ENCODE results near the gene THOC2.
"Not testable (repeated sequence)": the region's sequence is repeated elsewhere in the genome, so short reads cannot be mapped to it uniquely, and the experiment has no call there.

THOC2 gene

DNA sequence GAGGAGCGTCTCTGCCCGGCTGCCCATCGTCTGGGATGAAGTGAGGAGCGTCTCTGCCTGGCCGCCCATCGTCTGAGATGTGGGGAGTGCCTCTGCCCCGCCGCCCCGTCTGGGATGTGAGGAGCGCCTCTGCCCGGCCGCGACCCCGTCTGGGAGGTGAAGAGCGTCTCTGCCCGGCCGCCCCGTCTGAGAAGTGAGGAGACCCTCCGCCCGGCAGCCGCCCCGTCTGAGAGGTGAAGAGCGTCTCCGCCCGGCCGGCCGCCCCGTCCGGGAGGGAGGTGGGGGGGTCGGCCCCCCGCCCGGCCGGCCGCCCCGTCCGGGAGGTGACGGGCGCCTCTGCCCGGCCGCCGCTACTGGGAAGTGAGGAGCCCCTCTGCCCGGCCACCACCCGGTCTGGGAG, 1.2 kb upstream of the THOC2 start:
- not testable (repeated sequence) for DNase-seq (ENCODE audit: low spot score)

DNA sequence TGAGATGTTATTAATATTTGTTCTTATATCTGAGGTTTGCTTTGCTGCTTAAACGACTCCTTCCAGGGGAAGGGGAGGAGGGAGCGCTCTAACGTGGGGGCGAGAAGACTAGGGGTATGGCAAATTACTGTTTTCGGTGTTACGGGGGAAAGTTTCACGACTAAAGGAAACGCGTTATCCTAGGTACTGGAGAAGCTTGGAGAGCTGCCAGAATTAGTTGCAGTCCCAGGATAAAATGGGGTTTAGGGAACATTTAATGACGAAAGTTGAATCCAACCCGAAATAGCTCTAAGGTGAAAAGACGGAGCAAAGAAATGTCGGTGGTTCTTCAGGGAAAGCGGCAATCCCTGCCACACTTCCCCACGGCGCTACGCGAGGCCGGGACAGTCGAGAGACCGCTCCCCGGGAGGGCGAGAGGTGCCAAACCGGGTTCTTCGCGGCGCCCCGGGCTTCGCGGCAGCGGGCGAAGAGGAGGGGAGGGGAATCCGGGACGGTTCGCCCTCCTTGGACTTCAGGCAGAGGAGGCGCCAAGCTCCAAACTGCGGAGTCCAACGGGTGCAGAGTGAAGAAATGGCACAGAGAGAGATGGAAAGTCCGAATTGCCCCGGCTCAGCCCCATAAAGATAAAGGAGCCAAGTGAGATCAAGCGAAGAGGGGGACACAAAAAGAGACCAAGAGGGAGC, 724 bp downstream of the THOC2 start:
- peak; percentile 1 for DNase-seq (ENCODE audit: low spot score)

DNA sequence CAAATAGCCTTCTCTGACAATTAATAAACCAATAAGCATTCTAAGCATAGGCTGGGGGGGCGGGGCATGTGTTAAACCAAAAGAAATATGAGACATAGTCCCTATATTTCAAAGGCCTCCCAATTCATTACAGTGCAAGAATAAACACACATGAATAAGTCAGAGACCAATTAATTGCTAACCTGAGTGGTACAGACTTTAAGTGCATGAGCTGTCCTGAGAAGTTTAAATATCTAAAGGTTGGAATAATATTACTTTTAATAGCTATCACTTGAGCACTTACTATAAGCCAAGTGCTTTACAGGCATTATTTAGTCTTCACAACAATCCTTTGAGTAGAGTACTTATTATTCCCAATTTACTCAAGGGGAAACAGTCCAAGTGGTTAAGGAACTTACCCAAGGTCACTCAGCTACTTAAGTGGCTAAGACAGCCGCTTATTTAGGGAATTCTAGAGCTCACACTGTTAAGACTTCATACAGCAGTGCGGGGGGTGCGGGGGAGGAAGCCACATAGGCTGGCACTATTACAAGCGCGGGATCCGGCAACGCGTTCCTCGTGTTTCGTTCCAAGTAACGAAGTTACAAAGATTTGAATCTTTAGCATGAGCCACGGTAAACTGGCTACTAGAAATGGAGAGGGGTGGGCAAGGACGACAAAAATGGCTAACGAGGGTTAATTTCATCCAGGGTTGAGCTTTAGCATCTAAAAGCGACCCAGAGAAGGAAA, 1.4 kb downstream of the THOC2 start:
- DNase-seq (ENCODE audit: low spot score), result peak; percentile 1

DNA sequence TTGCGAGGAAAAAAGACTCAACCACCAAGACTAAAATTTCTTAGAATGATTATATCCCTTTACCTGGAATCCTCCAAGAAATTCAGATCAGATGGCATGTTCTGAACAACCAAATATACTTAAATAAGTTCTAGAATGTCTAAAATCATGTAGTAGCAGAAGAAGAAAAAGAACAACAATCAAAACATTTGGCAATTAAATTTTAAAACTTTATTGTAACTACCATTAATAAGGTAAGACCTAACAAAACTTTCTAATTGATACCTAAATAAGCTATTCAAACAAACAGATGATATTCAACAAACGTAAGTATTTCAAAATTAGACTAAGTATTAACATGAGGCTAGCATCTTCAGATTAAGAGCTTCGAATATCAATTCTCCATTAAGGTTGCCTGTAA, 4.3 kb downstream of the THOC2 start:
- DNase-seq (ENCODE audit: low spot score), result no peak

DNA sequence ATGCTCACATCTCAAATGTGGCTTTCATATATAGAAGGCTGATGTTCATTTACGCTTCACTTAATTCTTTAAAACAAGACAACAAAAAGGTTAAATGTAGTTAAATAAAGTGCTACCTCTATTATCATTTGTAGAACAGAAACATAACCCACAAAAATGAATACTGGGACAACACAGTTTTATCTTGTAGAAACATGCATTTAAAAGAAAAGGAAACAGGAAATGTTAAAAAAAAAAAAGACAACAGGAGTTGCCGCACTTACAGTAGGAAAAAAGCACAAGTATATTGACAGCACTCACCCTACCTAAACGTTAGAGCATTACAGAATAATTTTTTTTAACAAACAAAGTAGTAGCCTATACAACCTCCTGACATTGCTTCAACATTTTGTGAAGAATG, 4.8 kb downstream of the THOC2 start:
- DNase-seq (ENCODE audit: low spot score), result no peak

DNA sequence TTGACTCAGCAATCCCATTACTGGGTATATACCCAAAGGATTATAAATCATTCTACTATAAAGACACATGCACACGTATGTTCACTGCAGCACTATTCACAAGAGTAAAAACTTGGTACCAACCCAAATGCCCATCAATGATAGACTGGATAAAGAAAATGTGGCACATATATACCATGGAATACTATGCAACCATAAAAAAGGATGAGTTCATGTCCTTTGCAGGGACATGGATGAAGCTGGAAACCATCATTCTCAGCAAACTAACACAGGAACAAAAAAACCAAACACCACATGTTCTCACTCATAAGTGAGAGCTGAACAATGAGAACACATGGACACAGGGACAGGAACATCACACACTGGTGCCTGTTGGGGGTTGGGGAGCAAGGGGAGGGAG, 10.7 kb downstream of the THOC2 start:
- DNase-seq (ENCODE audit: low spot score), result not testable (repeated sequence)

DNA sequence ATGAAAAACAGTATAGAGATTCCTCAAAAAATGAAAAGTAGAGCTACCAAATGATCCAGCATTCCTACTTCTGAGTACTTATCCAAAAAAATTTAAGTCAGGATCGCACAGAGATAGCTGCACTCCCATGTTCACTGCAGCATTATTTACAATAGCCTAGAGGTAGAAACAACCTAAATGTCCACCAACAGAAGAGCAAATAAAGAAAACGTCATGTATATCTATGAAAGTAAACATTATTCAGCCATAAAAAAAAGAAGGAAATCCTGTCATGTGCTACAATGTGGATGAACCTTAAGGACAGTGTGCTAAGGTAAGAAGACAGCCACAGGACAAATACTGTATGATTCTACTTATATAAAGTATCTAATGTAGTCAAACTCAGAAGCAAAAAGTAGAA, 12.4 kb downstream of the THOC2 start:
- DNase-seq (ENCODE audit: low spot score), result no peak

DNA sequence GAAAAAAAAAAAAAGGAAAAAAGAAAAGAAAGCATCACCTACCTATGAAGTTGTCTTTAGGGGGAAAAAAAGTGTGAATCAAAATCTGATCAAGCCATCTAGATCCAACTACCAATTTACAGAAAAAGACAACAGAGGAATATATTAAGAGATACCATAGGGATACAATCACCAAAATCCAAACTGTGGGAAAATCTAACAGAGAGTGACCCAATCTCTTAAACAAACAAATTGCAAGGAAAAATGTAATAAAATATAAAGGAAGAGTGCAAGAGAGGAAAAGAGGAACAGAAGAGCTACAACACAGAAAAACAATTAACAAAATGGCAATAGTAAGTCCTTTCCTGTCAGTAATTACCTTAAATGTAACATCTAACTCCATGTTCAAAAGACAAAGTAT, 19.0 kb downstream of the THOC2 start:
- no peak for DNase-seq (ENCODE audit: low spot score)

DNA sequence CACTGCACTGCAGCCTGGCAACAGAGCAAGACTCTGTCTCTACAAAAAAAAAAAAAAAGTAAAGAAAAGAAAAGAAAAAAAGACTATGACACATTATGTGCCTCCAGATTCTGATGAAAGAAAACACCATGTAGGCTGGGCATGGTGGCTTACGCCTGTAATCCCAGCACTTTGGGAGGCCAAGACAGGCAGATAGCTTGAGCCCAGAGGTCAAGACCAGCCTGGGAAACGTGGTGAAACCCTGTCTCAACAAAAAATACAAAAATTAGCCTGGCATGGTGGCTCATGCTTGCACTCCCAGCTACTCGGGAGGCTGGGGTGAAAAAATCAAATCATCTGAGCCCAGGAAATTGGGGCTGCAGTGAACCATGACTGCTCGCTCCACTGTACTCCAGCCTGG, 19.4 kb downstream of the THOC2 start:
- no peak for DNase-seq (ENCODE audit: low spot score)

DNA sequence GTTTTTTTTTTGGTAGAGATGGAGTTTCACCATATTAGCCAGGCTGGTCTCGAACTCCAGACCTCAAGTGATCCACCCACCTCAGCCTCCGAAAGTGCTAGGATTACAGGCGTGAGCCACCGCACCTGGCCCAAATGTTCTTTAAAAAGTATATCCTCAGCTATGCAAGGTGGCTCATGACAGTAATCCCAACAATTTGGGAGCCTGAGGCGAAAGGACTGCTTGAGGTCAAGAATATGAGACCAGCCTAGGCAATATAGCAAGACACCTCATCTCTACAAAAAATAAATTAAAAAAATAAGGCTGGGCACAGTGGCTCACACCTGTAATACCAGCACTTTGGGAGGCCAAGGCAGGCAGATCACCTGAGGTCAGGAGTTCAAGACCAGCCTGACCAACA, 21.7 kb downstream of the THOC2 start:
- not testable (repeated sequence) for DNase-seq (ENCODE audit: low spot score)

DNA sequence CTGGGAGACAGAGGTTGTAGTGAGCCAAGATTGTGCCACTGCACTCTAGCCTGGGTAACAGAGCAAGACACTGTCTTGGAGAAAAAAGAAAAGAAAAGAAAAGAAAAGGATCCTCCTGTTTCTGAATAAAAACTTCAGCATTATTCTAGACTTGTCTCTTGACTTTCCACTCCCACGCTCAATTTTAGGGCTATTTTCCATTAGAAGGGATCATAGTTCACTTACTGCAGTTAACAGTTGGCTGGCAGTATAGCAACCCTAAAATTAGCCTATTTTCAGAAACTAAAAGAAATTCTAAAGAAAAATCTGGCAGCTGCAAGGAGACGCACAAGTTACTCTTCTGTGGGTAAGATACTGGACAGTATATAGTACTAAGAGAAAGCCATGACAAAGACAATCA, 28.1 kb downstream of the THOC2 start:
- no peak for DNase-seq (ENCODE audit: low spot score)

DNA sequence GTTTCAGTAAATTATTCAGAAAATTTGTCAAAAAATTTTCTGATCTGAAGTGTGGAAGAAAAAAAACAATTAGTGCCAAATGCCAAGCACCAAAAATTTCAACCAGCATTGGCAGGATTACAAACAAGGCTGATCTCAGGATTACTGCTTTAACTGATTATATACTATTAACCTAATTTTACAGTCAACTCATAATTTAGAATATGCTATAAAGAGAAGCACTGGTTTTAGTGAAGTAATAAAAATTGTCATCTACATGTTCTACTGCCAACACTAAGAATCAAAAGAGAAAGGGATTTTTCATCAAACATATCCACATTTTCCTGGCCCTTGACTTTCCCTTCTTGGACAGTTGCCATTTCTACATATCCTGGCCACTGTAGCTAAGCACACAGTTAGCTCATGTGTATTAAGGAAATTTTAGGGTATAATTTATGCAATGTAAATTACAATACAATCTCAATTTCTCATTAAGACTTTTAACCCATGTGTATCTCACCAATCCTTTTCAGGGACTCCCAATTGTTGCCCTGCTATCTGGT, 33.8 kb downstream of the THOC2 start:
- peak; percentile 4 for DNase-seq (ENCODE audit: low spot score)

DNA sequence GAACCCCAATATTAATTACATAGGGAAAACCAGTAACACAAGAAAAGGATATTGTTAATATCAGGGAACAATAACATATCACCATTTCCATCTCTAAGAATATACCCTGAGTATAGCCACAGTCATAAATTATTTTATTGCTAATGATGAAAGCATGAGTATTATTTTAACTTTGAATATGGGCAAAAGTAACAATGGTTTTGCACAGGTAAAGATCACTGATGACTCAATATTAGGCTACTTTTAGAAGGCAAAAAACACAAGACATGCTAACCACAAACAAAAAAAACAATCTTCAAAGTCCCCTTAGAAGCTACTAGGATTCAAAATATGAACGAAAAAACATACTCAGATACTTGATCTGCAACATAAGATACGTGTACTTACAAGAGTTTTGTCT, 36.5 kb downstream of the THOC2 start:
- DNase-seq (ENCODE audit: low spot score), result no peak

DNA sequence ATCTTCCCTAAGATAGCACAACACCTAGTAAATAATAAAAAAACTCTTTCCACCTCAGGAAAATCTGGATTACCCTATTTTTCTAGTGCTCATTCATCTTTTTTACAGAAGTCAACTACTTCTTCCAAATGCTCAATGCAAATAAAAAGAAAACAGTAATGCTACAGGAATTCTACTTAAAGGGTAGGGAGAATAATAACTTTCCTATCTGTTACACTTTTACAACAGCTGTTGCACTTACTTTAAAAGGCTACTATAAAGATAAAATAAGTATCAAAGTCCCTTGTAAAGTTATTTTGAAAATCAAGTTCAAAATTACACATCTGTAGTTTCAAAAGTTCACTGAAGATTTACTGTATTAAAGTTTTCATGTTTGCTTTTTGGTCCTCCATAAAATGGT, 37.6 kb downstream of the THOC2 start:
- DNase-seq (ENCODE audit: low spot score), result no peak

DNA sequence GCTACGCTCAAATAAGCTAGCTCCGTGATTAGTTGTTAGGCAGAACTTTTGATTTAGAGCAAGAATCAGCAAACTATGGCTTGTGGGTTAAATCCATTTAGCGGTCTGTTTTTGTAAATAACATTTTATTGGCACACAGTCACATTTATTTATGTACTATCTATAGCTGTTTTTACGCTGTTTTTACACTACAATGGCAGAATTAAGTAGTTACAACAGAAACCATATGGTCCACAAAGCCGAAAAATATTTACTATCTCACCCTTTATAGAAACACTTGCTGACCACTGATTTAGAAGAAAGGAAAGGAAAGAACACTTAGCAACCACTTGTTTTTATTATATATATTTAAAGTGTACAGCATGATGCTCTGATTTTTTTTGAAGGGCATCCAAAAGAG, 41.1 kb downstream of the THOC2 start:
- no peak for DNase-seq (ENCODE audit: low spot score)

DNA sequence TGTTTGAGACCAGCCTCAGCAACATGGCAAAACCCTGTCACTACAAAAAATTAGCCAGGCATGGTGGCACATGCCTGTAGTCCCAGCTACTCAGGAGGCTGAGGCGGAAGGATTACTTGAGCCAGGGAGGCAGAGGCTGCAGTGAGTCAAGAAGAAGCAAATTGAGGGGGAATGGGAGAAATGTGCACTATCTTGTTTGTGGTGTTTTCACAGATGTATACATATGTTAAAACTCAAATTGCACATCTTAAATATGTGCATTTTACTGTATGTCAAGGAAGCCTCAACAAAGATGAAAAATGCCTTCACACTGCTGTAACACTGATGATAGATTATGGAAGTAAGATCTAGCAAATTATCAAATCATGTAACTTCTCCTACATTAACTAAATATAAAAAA, 44.3 kb downstream of the THOC2 start:
- no peak for DNase-seq (ENCODE audit: low spot score)

DNA sequence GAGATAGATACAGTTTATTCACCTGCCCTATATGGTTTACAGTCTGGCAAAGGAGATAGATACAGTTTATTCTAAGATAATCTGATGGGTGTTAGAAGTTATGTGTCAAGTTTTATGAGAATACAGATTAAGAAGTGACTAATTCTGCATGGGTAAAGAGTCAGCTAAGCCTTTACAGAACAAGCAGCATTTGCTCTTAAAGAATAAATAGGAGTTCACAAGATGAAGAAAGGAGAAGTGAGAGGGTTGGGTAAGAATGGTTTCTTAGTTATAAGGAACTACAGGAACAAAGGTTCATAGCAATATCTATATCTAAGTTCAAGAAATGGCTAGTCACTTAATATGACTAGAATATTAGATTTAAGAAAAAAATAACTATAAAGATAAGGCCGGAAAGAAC, 47.6 kb downstream of the THOC2 start:
- no peak for DNase-seq (ENCODE audit: low spot score)

DNA sequence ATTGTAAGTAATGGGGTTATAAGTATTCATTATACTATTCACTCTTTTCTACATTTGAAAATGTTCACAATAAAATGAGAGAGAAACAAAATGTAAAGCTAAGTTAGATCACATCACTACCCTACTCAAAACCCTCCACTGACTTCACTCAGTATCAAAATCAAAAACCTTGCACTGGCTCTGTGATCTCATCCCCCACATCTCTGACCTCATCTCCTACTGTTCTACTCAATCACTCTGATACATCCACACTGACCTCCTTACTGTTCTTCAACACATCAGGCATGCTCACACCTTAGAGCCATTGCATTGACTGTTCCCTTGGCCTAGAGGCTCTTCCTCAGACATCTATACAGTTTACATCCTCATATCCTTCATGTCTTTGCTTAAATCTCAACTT, 50.7 kb downstream of the THOC2 start:
- DNase-seq (ENCODE audit: low spot score), result no peak

DNA sequence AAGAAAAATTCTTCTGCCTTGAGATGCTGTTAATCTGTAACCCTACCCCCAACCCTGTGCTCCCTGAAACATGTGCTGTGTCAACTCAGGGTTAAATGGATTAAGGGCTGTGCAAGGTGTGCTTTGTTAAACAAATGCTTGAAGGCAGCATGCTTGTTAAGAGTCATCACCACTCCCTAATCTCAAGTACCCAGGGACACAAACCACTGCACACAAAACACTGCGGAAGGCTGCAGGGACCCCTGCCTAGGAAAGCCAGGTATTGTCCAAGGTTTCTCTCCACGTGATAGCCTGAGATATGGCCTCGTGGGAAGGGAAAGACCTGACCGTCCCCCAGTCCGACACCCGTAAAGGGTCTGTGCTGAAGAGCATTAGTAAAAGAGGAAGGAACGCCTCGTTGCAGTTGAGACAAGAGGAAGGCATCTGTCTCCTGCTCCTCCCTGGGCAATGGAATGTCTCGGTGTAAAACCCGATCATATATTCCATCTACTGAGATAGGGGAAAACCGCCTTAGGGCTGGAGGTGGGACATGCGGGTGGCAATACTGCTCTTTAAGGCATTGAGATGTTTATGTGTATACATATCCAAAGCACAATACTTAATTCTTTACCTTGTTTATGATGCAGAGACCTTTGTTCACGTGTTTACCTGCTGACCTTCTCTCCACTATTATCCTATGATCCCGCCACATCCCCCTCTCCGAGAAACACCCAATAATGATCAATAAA, 53.0 kb downstream of the THOC2 start:
- DNase-seq (ENCODE audit: low spot score), result not testable (repeated sequence)

DNA sequence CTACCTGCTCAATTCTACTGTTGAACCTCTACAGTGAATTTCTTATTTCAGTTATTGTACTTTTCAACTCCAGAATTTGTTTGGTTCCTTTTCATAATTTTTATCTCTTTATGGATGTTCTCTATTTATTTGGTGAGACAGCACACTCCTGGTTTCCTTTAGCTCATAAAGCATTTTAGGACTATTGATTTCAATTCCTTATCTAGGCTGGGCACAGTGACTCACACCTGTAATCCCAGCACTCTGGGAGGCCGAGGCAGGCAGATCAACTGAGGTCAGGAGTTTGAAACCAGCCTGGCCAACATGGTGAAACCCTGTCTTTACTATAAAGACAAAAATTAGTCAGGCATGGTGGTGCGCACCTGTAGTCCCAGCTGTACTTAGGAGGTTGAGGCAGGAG, 57.7 kb downstream of the THOC2 start:
- no peak for DNase-seq (ENCODE audit: low spot score)

DNA sequence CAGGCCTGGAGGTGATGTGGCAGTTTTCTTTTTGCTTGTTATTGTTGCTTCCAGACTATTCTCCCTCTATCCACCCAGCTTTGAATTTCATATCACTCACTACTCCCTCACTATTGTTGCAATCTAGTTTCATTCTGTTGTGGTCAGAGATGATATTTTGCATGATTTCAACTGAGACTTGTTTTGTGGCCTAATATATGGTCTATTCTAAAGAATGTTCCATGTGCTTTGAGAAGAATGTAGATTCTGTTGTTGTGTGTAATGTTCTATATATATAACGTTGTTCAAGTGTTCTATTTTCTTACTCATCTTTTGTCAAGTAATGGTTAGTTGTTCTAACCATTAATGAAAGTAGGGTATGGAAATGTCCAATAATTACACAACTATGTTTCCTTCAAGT, 59.0 kb downstream of the THOC2 start:
- no peak for DNase-seq (ENCODE audit: low spot score)

DNA sequence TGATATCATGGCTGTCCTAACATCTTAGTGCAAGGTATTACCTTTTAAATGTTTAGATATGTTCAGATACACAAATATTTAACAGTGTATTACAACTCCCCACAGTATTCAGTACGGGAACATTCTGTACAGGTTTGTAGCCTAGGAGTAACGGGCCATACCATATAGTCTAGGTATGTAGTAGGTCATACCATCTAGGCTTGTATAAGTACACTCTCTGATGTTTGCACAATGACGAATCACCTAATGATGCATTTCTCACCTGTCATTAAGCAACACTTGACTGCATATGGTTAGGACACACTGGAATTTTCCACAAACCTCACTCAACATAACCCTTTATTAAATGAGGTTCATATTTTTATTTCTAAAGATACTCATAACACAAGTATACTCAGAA, 67.7 kb downstream of the THOC2 start:
- DNase-seq (ENCODE audit: low spot score), result no peak

All from cerebellar cortex (tissue), 1 donor.